HepG2 (cell line): ENCODE measurements around the gene IFT172. TPM values are rescaled to one million over a fixed set of nuclear protein-coding genes. Genes with fewer than 3 reads are reported as not detected.

Experiments
- ATAC-seq: fragments of 200-7000 bp; cut with Tn5 transposase; 3 replicates; pipeline ENCODE4 v1.9.1; 2020; ENCODE audit warnings: mild to moderate bottlenecking, moderate library complexity
- BruUV-seq: library from RNA; stranded (reverse); fragments of 400-500 nt; replicated peaks from 2 replicates; lab custom pipeline; 2021; lab: Mats Ljungman, UMichigan
- CTCF ChIA-PET: fragments of 300-600 bp; formaldehyde crosslinking; extraction: SDS; loops from one replicate; lab custom pipeline; 2021; ENCODE audit warnings: low total read pairs, inconsistent platforms, low intra/inter-chr PET ratio; lab: Yijun Ruan, JAX
- POLR2A ChIA-PET: fragments of 350-600 bp; sonication (Branson Sonifier 250); formaldehyde crosslinking; loops from one replicate; lab custom pipeline; 2020; ENCODE audit warnings: antibody characterized with exemption, inconsistent platforms; lab: Yijun Ruan, JAX
- DNase-seq: peaks from one replicate; pipeline ENCODE4 v3.0.0-alpha.2; 2015; ENCODE audit warnings: low spot score
- FAIRE-seq: peaks from 3 replicates; lab custom pipeline; 2011; peaks lifted over from hg19 to GRCh38; lab: Jason Lieb, UNC
- H2AFZ ChIP-seq: one replicate; pipeline ENCODE4 v1.6.1; 2011; ENCODE audit warnings: low read length, inconsistent platforms
- H3K27ac ChIP-seq: fragments of 300-600 bp; 3 replicates; pipeline ENCODE4 v1.8.0; 2011; ENCODE audit warnings: mixed run types, mild to moderate bottlenecking, mixed read lengths, low read length, inconsistent platforms; ENCODE audit not compliant: insufficient read depth; ENCODE audit errors: extremely low read length
- H3K27me3 ChIP-seq, 2 experiments: fragments of 200-600 bp in 1 of 2; 2 replicates in 1 of 2; 3 replicates in 1 of 2; pipeline versions ENCODE4 v1.6.0 to v1.8.0; 2011; ENCODE audit warnings: low read length in 2 of 2, mild to moderate bottlenecking in 2 of 2, moderate library complexity in 2 of 2, inconsistent platforms in 1 of 2; ENCODE audit not compliant: insufficient read depth in 2 of 2, control insufficient read depth in 1 of 2
- H3K36me3 ChIP-seq, 2 experiments: fragments of 200-600 bp in 1 of 2; replicated peaks in 1 of 2; 2 replicates in 1 of 2; 3 replicates in 1 of 2; pipeline versions ENCODE4 v1.5.1 to v1.8.0; 2011; ENCODE audit warnings: low read length in 2 of 2, inconsistent platforms in 1 of 2; ENCODE audit not compliant: insufficient read depth in 2 of 2, control insufficient read depth in 1 of 2
- H3K4me1 ChIP-seq: 2 replicates; pipeline ENCODE4 v1.5.1; 2012; ENCODE audit warnings: low read length, inconsistent platforms; ENCODE audit not compliant: insufficient read depth
- H3K4me2 ChIP-seq: 2 replicates; pipeline ENCODE4 v1.6.0; 2011; ENCODE audit warnings: low read depth, low read length, inconsistent platforms
- H3K4me3 ChIP-seq, 3 experiments: fragments of 200-600 bp in 1 of 3; sonication (generic), shearing (Covaris generic) in 1 of 3; replicated peaks in 1 of 3; 2 replicates each; pipeline ENCODE4 v1.5.1; 2011 to 2016; ENCODE audit warnings: low read length in 3 of 3, inconsistent platforms in 2 of 3, low read depth in 2 of 3, mild to moderate bottlenecking in 2 of 3, control low read depth in 1 of 3, mixed read lengths in 1 of 3; ENCODE audit not compliant: insufficient read depth in 1 of 3
- H3K79me2 ChIP-seq: one replicate; pipeline ENCODE4 v1.6.1; 2011; ENCODE audit warnings: low read length, inconsistent platforms; ENCODE audit not compliant: insufficient read depth
- H3K9ac ChIP-seq: 2 replicates; pipeline ENCODE4 v1.6.0; 2011; ENCODE audit warnings: mild to moderate bottlenecking, low read depth, low read length, inconsistent platforms; ENCODE audit not compliant: insufficient read depth
- H3K9me3 ChIP-seq: 2 replicates; pipeline ENCODE4 v1.5.1; 2012; ENCODE audit warnings: mild to moderate bottlenecking, low read length
- H4K20me1 ChIP-seq: 2 replicates; pipeline ENCODE4 v1.6.0; 2011; ENCODE audit warnings: inconsistent platforms, mild to moderate bottlenecking, low read length, moderate library complexity; ENCODE audit not compliant: insufficient read depth
- ATF7 ChIP-seq, 2 experiments: fragments of 450-650 bp in 1 of 2; sonication (generic) in 1 of 2; formaldehyde crosslinking in 1 of 2; IDR thresholded peaks; 2 replicates each; pipeline versions ENCODE4 v1.4.0 to v1.6.1; 2016 to 2020; ENCODE audit warnings: antibody characterized with exemption in 1 of 2, mild to moderate bottlenecking in 1 of 2, missing genetic modification reagents in 1 of 2
- CREB1 ChIP-seq, 2 experiments: fragments of 450-650 bp in 1 of 2; IDR thresholded peaks; 2 replicates each; pipeline ENCODE4 v1.6.1; 2016 to 2017; ENCODE audit warnings: control low read depth in 1 of 2, mild to moderate bottlenecking in 1 of 2, missing compliant biosample characterization in 1 of 2, missing genetic modification characterization in 1 of 2
- GABPA ChIP-seq, 2 experiments: IDR thresholded peaks; 2 replicates each; pipeline ENCODE4 v1.6.1; 2011 to 2016; ENCODE audit warnings: low read depth in 2 of 2, low read length in 1 of 2, missing biosample characterization in 1 of 2, missing genetic modification characterization in 1 of 2
- GATA4 ChIP-seq: sonication (generic); IDR thresholded peaks from 2 replicates; pipeline ENCODE4 v1.6.1; 2016; ENCODE audit warnings: antibody characterized with exemption, low read depth, borderline replicate concordance
- HOXD1 ChIP-seq: sonication (generic); formaldehyde crosslinking; IDR thresholded peaks from 2 replicates; pipeline ENCODE4 v1.5.0; 2020; ENCODE audit warnings: missing genetic modification reagents
- KLF11 ChIP-seq: IDR thresholded peaks from 2 replicates; pipeline ENCODE4 v1.6.1; 2016; ENCODE audit warnings: missing compliant biosample characterization
- NRL ChIP-seq: sonication (generic); formaldehyde crosslinking; IDR thresholded peaks from 2 replicates; pipeline ENCODE4 v1.5.0; 2020; ENCODE audit warnings: missing genetic modification reagents, mild to moderate bottlenecking, moderate library complexity, borderline replicate concordance
- RNF2 ChIP-seq: fragments of 450-650 bp; conservative IDR thresholded peaks from 2 replicates; pipeline ENCODE4 v1.6.1; 2016; ENCODE audit warnings: low read depth
- ZFP1 ChIP-seq: IDR thresholded peaks from 2 replicates; pipeline ENCODE4 v1.6.1; 2016
- ZNF17 ChIP-seq: sonication (generic); formaldehyde crosslinking; IDR thresholded peaks from 2 replicates; pipeline ENCODE4 v1.5.0; 2020; ENCODE audit warnings: mild to moderate bottlenecking, missing genetic modification reagents
- ZNF431 ChIP-seq: sonication (generic); formaldehyde crosslinking; IDR thresholded peaks from 2 replicates; pipeline ENCODE4 v1.9.0; 2022; ENCODE audit warnings: missing genetic modification reagents, low read depth, mild to moderate bottlenecking, borderline replicate concordance
- ZNF772 ChIP-seq: sonication (generic); formaldehyde crosslinking; IDR thresholded peaks from 2 replicates; pipeline ENCODE4 v1.5.0; 2020; ENCODE audit warnings: mild to moderate bottlenecking, missing genetic modification reagents
- ZNF780A ChIP-seq: sonication (generic); formaldehyde crosslinking; IDR thresholded peaks from 2 replicates; pipeline ENCODE4 v1.8.0; 2022; ENCODE audit warnings: mild to moderate bottlenecking, missing genetic modification reagents, moderate library complexity
- ZNF841 ChIP-seq: sonication (generic); formaldehyde crosslinking; IDR thresholded peaks from 2 replicates; pipeline ENCODE4 v1.8.1; 2023; ENCODE audit warnings: missing genetic modification reagents, borderline replicate concordance
- WGBS: methylation state at CpG from one replicate; pipeline ENCODE4 v1.1.6; 2017; ENCODE audit warnings: low lambda C conversion rate; 5-methylcytosine and 5-hydroxymethylcytosine counted together
- in situ Hi-C: cut with HindIII; loops from 2 replicates; pipeline ENCODE4 v1.10.0; 2017; ENCODE audit warnings: low pct_unique_long_range_greater_than_20kb; ENCODE audit not compliant: extremely low pct_ligation_motif_present
- intact Hi-C: fragments of 100-400 bp; cut with micrococcal nuclease; formaldehyde crosslinking; loops from one replicate; pipeline ENCODE4 v1.10.0; 2022; ENCODE audit not compliant: unreplicated experiment
- polyA plus RNA-seq, 8 experiments: library from polyadenylated mRNA; depleted of rRNA in 3 of 8; stranded (reverse) in 7 of 8; unstranded in 1 of 8; fragments of >200 nt; fragmentation: Illumina TruSeq in 4 of 8; extraction: Trizol in 4 of 8; gene quantifications; 2 replicates each; pipeline versions ENCODE4 v1.2.1 to v1.2.3, GENCODE V29; 2011 to 2016; ENCODE audit warnings: low read depth in 4 of 8, missing spikeins in 1 of 8, mixed read lengths in 1 of 8; ENCODE audit not compliant: insufficient read depth in 1 of 8
- total RNA-seq, 5 experiments: library from RNA; depleted of rRNA; stranded (reverse); fragments of >200 nt; fragmentation: Illumina TruSeq; extraction: Trizol; gene quantifications; 2 replicates each; pipeline ENCODE4 v1.2.3, GENCODE V29; 2016; ENCODE audit warnings: low read depth in 1 of 5
- TF ChIP-seq, protein P1 (sequence below): IDR thresholded peaks from 2 replicates; pipeline ENCODE4 v1.6.1; 2012; ENCODE audit warnings: inconsistent platforms

IFT172 gene
- total and polyA plus RNA-seq, 2 of the 13 experiments (the other 11 are each of a cell fraction or from before 2014, with no cell fraction given), result 21.6 to 35.7 TPM

DNA sequence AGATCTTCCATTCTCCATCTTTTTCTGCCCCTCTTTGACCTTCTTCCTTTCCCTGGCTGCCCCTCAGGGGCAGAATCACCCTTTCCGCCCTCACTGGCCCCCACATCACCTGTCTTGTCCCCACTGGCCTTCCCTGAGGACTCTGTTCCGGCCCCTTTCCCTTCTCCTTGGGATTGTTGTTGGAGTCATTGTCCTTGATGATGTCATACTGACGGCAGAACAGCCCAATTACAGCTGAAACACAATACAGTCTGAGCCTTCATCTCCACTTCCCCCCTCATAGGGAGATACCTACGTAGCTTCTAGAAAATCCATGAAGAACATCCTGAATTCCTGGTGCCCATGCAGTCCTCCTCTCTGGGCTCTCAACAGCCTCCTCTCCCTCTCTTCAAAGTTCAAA, 3.0 kb upstream of the IFT172 start:
- TF ChIP-seq KLF11, result no peak
- no peak for TF ChIP-seq HOXD1 (CRISPR knock-in tag)
- TF ChIP-seq CREB1 (IDR thresholded peaks at IDR 0.05), result peak; percentile 71
- TF ChIP-seq CREB1 (CRISPR knock-in tag; IDR thresholded peaks at IDR 0.05), result no peak
- TF ChIP-seq ATF7 (IDR thresholded peaks at IDR 0.05), result peak; percentile 96
- no peak for TF ChIP-seq ATF7 (CRISPR knock-in tag; IDR thresholded peaks at IDR 0.05)
- Histone ChIP-seq H3K9me3 (no peaks in the 10 kb centered on the region), H3K27me3 (no peaks in the 10 kb centered on the region; a peak in 1 of 5 replicates), H4K20me1 (no peaks in the 10 kb centered on the region), H3K9ac (no peak overlapping the region), H3K4me3 (no peak overlapping the region), H3K36me3 (no peaks in the 10 kb centered on the region), H3K4me1 (peaks cover 61% of the 10 kb centered on the region), H3K79me2 (no peaks in the 10 kb centered on the region), H3K4me2 (no peak overlapping the region), H2AFZ (no peak overlapping the region), H3K27ac (no peak overlapping the region)
- intact Hi-C loops (no loop called here), in situ Hi-C loops (no loop called here)
- no TSS peak for BruUV-seq
- WGBS, result 92% methylated on average over 4 of the region's 4 CpGs
- ChIA-PET CTCF (no interaction called here), POLR2A (no interaction called here)
- no peak for FAIRE-seq
- ATAC-seq, result no peak
- DNase-seq, result no peak

DNA sequence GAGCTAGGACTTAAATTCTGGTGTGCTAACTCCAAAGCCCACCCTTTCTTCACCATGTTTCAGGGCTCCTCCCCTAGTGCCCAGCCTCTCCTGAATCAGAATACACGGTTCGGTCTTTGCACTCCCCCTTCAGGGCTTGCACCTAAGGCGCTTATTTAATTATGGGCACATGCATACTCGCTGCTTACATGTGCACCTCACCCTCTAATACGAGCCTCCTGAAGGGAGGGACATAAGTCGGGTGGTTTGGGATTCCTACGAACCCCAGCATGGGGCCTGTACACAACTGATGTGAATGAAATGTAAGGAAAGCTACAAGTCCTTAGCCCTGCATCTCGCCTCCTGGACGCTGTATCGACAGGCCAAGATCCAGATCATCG, 435 bp downstream of the IFT172 start:
- in situ Hi-C loops, result no loop called here
- no peak for FAIRE-seq
- H2AFZ ChIP-seq, result peak overlapping the region; percentile 81
- no peaks in the 10 kb centered on the region for H4K20me1 ChIP-seq
- H3K4me3 ChIP-seq, result peak overlapping the region; percentile 69 to 79 (median 78)
- peak overlapping the region; percentile 100 for H3K4me2 ChIP-seq
- peaks cover 1 to 4% of the 10 kb centered on the region in 2 experiments; a peak in 2 of 5 replicates for H3K36me3 ChIP-seq
- intact Hi-C loops, result loop anchor here (1.0 to 2.0 kb wide), 2 partner anchors 60 to 80 kb away; partner anchors contain the start of gene PPM1G
- 3% methylated on average over 11 of the region's 11 CpGs for WGBS
- no peaks in the 10 kb centered on the region; a peak in 1 of 5 replicates for H3K27me3 ChIP-seq
- ChIA-PET CTCF (no interaction called here), POLR2A (no interaction called here)
- peak overlapping the region; percentile 73 for H3K9ac ChIP-seq
- peaks cover 39% of the 10 kb centered on the region for H3K4me1 ChIP-seq
- peak; percentile 56 for ATAC-seq
- no peaks in the 10 kb centered on the region for H3K79me2 ChIP-seq
- DNase-seq, result peak; percentile 44
- H3K27ac ChIP-seq, result peak overlapping the region; percentile 54
- no peaks in the 10 kb centered on the region for H3K9me3 ChIP-seq
- no TSS peak for BruUV-seq
- TF ChIP-seq ZNF17 (CRISPR knock-in tag) (no peak), ZNF841 (no peak), ZNF431 (CRISPR knock-in tag) (peak; percentile 69; the same call in 1 of the 2 replicates), ZFP1 (CRISPR knock-in tag) (no peak), RNF2 (no peak), NRL (CRISPR knock-in tag) (no peak), GATA4 (0 out of 2 replicates have a peak, but pooled peaks have one; percentile 14), ZNF772 (CRISPR knock-in tag) (peak; percentile 33; the same call in 1 of the 2 replicates), ZNF780A (no peak), GABPA (IDR thresholded peaks at IDR 0.05; ENCODE audit: low read depth, low read length) (no peak), GABPA (CRISPR knock-in tag; IDR thresholded peaks at IDR 0.05; ENCODE audit: low read depth) (no peak)
- TF ChIP-seq, protein P1, sequence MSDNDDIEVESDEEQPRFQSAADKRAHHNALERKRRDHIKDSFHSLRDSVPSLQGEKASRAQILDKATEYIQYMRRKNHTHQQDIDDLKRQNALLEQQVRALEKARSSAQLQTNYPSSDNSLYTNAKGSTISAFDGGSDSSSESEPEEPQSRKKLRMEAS, result no peak
